ENCODE data around the gene KLK5.

The KLK5 gene

GRCh38 chr19:50894478-50895356 is 58.1 kb downstream of the KLK5 start:
- no peak overlapping the region for H3K4me3 ChIP-seq (ENCODE audit: low read depth, low read length)
- no peak for TF ChIP-seq CTCF (conservative IDR thresholded peaks at IDR 0.05; ENCODE audit: low read depth, low read length)
- DNase-seq (ENCODE audit: low read depth), result no peak
